Dedifferentiated amniotic fluid mesenchymal stem cell (primary cell): Measurements from ENCODE around the gene LRRC4C.

ENCODE experiments used
- DNase-seq: peaks from one replicate; pipeline ENCODE4 v3.0.0-alpha.2; 2016; ENCODE audit errors: extremely low spot score

The LRRC4C gene

DNA sequence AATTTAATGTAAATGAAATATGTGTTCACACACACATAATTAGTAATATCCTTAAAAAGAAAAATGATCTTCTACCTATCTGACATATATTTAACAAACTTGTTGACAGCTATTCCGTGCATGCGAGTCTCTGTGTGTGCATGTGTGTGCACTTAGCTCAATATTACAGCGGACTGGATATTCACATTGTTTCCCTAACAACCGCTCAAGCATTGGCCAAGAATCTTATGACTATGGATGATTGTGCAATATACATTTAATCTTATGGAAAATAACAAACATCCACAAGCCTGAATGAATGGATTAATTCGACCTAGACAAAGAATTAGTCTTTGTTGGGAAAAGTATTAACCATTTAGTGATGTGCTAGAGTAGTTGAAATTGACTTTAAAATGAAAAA is 1078.6 kb downstream of the LRRC4C start:
- DNase-seq: no peak

- no peak for DNase-seq
Measured at GRCh38 chr11:40376331-40376730, 1083.1 kb downstream of the LRRC4C start.

DNA sequence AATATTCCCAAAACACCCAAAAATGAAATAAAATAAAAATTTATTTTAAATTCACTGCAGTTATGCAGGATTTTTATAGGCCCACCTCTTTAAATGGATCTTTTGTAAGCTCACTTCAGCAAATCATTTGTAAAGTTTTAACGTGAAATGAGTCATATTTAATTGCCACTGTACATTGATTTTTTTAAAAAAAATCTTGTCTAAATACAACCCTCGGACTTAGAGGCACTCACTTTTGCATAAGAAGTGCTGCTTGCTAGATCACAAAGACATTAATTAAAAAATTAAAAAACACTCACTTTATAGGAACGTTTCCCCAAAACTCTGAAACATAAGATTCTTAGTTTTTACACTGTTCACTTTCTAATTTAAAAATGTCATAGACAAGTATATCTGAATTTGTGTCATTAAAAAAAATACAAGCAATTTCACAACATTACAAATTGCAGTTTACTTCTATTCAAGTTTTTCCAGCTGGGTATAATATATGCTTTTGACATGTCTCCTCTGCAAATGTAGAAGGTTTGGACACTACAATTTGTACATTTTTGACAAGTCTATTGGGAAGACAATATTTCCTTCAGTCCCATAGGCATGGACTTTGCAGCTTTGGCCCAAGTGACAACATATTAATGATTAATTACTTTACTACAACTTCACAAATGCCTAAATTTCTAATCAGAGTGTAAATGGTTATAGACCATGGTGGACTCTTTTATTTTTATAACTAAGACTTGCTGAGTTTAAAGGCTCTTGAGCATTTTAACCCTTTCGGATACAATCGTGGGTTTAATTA is 1088.4 kb downstream of the LRRC4C start:
- no peak for DNase-seq

- no peak for DNase-seq
Measured at GRCh38 chr11:40360206-40360798, 1099.2 kb downstream of the LRRC4C start.

- DNase-seq: no peak
Measured at GRCh38 chr11:40354121-40354520, 1105.3 kb downstream of the LRRC4C start.

DNA sequence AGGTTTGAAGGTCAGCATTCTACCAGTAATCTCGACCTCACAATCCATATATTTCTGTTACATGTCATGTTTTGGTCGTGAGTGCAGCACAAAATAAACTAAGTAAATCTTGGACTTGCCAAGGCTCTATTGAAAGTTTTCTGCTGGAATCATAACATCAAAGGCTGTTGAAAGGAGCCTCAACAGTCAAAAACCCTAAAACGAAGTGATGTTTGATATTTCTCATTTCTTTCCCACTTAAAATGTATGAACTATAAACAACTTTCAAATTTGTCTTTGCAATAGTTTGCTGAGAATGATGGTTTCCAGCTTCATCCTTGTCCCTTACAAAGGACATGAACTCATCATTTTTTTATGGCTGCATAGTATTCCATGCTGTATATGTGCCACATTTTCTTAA is 1118.5 kb downstream of the LRRC4C start:
- no peak for DNase-seq

DNA sequence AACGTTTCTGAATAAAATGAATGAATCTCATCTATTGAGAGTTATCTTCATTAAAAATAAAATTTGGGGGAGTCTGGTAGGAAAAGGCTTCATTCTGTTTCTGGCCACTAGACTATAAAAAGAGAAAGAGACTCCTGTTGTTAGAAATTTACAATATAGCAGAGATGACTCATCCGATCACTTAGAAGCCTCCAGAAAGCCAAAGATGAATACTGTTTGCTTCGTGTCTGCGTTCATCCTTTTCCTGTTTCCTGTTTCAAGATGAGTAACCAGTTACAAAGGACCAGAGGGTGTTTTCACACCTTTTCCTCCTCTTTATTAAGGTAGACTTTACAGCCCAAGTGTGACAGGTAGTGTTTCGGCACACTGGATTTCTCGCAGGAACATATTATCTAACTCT is 1120.7 kb downstream of the LRRC4C start:
- no peak for DNase-seq

DNA sequence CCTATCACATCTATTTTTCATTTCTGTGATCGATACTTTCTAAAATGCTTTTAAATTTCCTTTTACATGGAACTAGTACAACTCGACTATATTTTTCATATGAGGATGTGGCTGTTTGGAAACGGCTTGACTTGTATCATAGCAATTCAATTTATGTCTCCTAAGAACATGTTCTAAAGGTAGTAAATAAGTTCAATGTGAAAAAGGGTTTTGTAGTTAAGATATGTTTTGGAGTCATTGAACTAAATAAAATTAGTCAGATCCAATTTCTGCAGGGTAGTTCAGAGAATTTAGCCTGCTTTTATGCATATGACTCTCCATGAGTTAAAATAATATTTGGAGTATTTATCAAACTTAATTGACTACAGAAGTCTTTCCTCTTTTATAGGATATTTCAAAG is 1121.4 kb downstream of the LRRC4C start:
- no peak for DNase-seq

DNA sequence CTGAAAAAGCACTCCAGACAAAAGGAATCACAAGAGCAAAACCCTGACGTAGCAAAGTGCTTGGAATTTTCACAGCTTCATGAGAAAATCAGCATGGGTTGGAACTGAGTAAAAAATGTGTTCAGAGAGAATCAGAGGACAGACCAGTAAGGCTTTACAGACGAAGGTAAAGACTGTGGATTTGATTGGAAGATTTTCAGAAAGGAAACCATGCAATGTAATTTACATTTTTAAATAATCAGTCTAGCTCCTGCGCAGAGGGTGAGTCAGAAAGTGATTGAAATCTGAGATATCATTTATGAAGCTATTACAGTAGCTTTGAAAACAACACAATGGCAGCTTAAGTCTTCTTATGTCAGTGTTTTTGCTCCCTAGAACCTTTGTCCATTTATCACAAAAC is 1122.3 kb downstream of the LRRC4C start:
- DNase-seq: no peak

- DNase-seq: peak; percentile 99
Measured at GRCh38 chr11:40328890-40329614, 1130.4 kb downstream of the LRRC4C start.

DNA sequence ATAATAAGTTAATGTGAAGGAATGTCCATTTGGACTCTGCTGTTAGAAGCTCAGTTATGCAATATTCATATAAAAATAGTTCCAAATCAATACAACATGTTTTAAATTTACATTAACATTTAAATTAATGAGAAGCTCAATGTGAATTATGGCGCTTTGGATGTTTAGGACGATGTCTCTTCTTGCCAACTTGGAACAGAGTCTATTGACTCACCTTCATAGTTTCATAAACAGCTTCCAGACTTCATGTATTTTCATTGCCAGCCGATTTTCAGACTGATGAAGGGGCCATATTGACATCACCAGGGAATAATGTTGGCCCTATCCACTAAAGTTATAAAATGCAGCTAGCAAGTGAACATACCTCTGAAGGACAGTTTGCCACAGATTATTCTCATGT is 1136.2 kb downstream of the LRRC4C start:
- no peak for DNase-seq

GRCh38 chr11:40321537-40321936 is 1137.9 kb downstream of the LRRC4C start:
- no peak for DNase-seq

GRCh38 chr11:40316171-40316570 is 1143.3 kb downstream of the LRRC4C start:
- no peak for DNase-seq

GRCh38 chr11:40315122-40315521 is 1144.3 kb downstream of the LRRC4C start:
- no peak for DNase-seq

- DNase-seq: no peak
Measured at GRCh38 chr11:40314327-40314726, 1145.1 kb downstream of the LRRC4C start.

DNA sequence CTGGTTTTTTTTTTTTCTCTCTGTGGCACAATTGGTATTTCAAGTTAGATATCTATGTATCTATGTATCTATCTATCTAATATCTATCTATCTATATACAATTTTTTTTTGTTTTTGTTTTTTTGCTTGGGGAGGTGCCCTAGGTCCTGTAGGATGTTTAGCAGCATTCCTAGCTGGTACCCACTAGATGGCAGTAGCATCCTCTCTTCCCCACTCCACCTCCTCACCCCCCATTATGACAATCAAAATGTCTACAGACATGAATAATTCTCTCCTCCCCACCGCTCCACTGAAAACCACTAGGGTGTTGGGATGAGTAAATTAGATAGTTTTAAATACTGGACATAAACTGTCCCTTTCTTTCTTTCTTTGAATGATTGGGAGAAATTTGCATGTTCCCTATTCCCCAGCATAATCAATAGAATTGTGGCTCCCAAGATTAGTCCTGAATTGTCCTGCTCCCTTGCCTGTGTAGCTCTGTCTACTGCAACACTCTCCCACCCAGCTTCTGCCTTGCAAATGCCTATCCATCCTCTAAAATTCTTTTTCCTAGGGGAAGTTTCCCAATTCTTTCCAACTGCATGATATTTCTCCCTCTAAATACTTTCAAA is 1152.4 kb downstream of the LRRC4C start:
- DNase-seq: peak; percentile 56

DNA sequence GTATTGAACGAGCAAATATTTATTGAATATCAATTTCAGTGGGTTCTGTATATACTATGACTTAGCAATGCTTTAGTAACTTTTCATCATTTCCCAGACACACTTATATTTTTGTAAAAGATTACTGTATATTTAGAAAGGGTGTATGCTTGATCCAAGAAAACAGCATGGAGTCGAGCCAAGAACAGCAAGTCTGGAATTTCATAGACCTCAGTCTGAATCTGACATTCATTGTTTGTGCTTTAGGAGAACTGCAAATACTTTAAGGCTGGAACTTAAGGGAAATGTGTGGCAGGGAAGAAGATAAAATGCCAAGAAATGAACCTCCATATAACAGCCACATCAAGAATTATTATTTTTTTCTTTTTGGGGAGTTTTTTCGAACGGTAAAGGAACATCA is 1156.8 kb downstream of the LRRC4C start:
- DNase-seq: peak; percentile 84

DNA sequence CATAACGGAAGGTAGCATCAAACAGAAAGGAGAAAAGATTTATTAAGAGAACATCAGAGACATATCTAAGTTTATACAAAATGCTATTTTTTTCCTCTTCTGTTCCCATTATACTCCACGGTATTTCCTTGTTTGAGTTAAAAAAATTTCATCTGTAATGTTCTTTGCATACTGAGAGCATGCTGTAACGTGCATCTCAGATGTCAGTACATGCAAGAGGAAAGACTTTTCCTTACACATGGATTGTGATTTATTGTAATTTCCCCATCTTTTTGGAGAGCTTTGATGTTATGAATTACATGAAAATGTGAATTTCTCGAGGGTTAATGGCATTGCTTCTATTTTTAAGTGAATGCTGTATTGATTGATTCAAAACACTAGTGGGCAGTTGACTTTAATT is 1164.0 kb downstream of the LRRC4C start:
- no peak for DNase-seq

DNA sequence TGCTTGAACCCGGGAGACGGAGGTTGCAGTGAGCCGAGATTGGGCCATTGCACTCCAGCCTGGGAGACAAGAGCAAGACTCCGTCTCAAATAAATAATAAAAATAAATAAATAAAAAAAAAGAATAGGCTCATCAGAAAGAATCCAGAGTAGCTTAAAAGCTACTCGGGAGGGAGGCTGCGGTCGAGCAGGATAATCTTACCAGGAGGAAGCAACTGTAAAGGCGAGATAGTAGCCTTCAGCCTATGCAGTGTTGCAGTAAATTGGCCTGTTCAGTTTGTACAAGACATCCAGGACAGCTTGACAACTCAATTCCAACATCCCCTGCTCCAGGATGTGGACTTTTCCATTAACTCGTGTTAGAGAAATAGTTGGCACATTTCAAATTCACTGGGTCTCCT is 1164.7 kb downstream of the LRRC4C start:
- DNase-seq: no peak

DNA sequence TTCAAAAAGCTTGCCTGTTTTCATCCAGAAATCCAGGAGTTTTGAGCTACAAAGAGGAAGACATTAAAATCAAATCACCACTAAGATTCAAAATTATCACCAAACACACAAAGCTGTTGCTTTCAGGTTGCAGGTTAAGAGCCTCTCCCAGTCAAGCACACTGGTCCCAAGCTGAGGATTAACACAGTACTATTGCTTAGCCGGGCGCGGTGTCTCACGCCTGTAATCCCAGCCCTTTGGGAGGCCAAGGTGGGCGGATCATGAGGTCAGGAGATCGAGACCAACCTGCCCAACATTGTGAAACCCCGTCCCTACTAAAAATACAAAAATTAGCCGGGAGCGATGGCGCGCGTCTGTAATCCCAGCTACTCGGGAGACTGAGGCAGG is 1165.1 kb downstream of the LRRC4C start:
- no peak for DNase-seq

- peak; percentile 92 for DNase-seq
Measured at GRCh38 chr11:40293655-40294348, 1165.7 kb downstream of the LRRC4C start.
